Measurements from ENCODE around the gene EIF4A3. TPM values are rescaled to one million over a fixed set of nuclear protein-coding genes. Genes with fewer than 3 reads are reported as not detected.

Gene EIF4A3
- total and polyA plus RNA-seq, 9 donors, result 71.2 to 114 (median 87.8) TPM

GRCh38 chr17:80125656-80126448, 21.1 kb downstream of the EIF4A3 start:
- no peak for TF ChIP-seq POLR2A (IDR thresholded peaks at IDR 0.05)
- no peak for TF ChIP-seq EP300 (IDR thresholded peaks at IDR 0.05)
- no peak for TF ChIP-seq CTCF (IDR thresholded peaks at IDR 0.05)
- no peaks in the 10 kb centered on the region for H3K27me3 ChIP-seq
- DNase-seq, result no peak
- no peak overlapping the region for H3K27ac ChIP-seq
- no peaks in the 10 kb centered on the region for H3K4me1 ChIP-seq (ENCODE audit: insufficient read depth)
- 36 to 42% (median 40%) methylated on average over 14 of the region's 14 CpGs for WGBS, 3 donors
- H3K36me3 ChIP-seq, result no peaks in the 10 kb centered on the region
- intact Hi-C loops (cut with DNase I), result no loop called here
- H3K4me3 ChIP-seq, result no peak overlapping the region
- no peaks in the 10 kb centered on the region for H3K9me3 ChIP-seq

- Histone ChIP-seq H3K9me3 (no peaks in the 10 kb centered on the region), H3K4me1 (ENCODE audit: insufficient read depth) (no peaks in the 10 kb centered on the region), H3K4me3 (no peak overlapping the region), H3K36me3 (no peaks in the 10 kb centered on the region), H3K27me3 (no peaks in the 10 kb centered on the region), H3K27ac (no peak overlapping the region)
- TF ChIP-seq POLR2A (IDR thresholded peaks at IDR 0.05), result no peak
- no peak for TF ChIP-seq CTCF (IDR thresholded peaks at IDR 0.05)
- TF ChIP-seq EP300 (IDR thresholded peaks at IDR 0.05), result no peak
- intact Hi-C loops (cut with DNase I), result no loop called here
- no peak for DNase-seq
- 33 to 44% (median 39%) methylated on average over 15 of the region's 15 CpGs for WGBS, 3 donors
Observed at GRCh38 chr17:80124351-80124981, 22.5 kb downstream of the EIF4A3 start.

GRCh38 chr17:80123791-80124190, 23.1 kb downstream of the EIF4A3 start:
- no peak for TF ChIP-seq POLR2A (IDR thresholded peaks at IDR 0.05)
- no peak for TF ChIP-seq EP300 (IDR thresholded peaks at IDR 0.05)
- no peak for TF ChIP-seq CTCF (IDR thresholded peaks at IDR 0.05)
- Histone ChIP-seq H3K36me3 (no peaks in the 10 kb centered on the region), H3K4me1 (ENCODE audit: insufficient read depth) (no peaks in the 10 kb centered on the region), H3K27ac (no peak overlapping the region), H3K4me3 (no peak overlapping the region), H3K27me3 (no peaks in the 10 kb centered on the region), H3K9me3 (no peaks in the 10 kb centered on the region)
- WGBS, 3 donors, result 82 to 86% (median 86%) methylated on average over 15 of the region's 15 CpGs
- intact Hi-C loops (cut with DNase I), result no loop called here
- DNase-seq, result no peak

- H3K27ac ChIP-seq, result no peak overlapping the region
- H3K27me3 ChIP-seq, result no peaks in the 10 kb centered on the region
- TF ChIP-seq CTCF (IDR thresholded peaks at IDR 0.05) (no peak), EP300 (IDR thresholded peaks at IDR 0.05) (no peak), POLR2A (IDR thresholded peaks at IDR 0.05) (no peak)
- H3K9me3 ChIP-seq, result no peaks in the 10 kb centered on the region
- WGBS, 3 donors, result 82 to 89% (median 86%) methylated on average over 6 of the region's 6 CpGs
- no peak for DNase-seq
- H3K4me1 ChIP-seq (ENCODE audit: insufficient read depth), result no peaks in the 10 kb centered on the region
- H3K36me3 ChIP-seq, result no peaks in the 10 kb centered on the region
- no peak overlapping the region for H3K4me3 ChIP-seq
- intact Hi-C loops (cut with DNase I), result no loop called here
Observed at GRCh38 chr17:80122926-80123505, 23.9 kb downstream of the EIF4A3 start.

Data from ovary (tissue), 9 donors.